HepG2 (cell line): ENCODE results near the gene SEC61A1. TPM values are rescaled to one million over a fixed set of nuclear protein-coding genes. Genes with fewer than 3 reads are reported as not detected.

Experiments
- ATAC-seq: fragments of 200-7000 bp; cut with Tn5 transposase; 3 replicates; pipeline ENCODE4 v1.9.1; 2020; ENCODE audit warnings: mild to moderate bottlenecking, moderate library complexity
- BruUV-seq: library from RNA; stranded (reverse); fragments of 400-500 nt; replicated peaks from 2 replicates; lab custom pipeline; 2021; lab: Mats Ljungman, UMichigan
- CTCF ChIA-PET: fragments of 300-600 bp; formaldehyde crosslinking; extraction: SDS; loops from one replicate; lab custom pipeline; 2021; ENCODE audit warnings: low total read pairs, inconsistent platforms, low intra/inter-chr PET ratio; lab: Yijun Ruan, JAX
- POLR2A ChIA-PET: fragments of 350-600 bp; sonication (Branson Sonifier 250); formaldehyde crosslinking; loops from one replicate; lab custom pipeline; 2020; ENCODE audit warnings: antibody characterized with exemption, inconsistent platforms; lab: Yijun Ruan, JAX
- DNase-seq: peaks from one replicate; pipeline ENCODE4 v3.0.0-alpha.2; 2015; ENCODE audit warnings: low spot score
- FAIRE-seq: peaks from 3 replicates; lab custom pipeline; 2011; peaks lifted over from hg19 to GRCh38; lab: Jason Lieb, UNC
- H2AFZ ChIP-seq: one replicate; pipeline ENCODE4 v1.6.1; 2011; ENCODE audit warnings: low read length, inconsistent platforms
- H3K27ac ChIP-seq: fragments of 300-600 bp; 3 replicates; pipeline ENCODE4 v1.8.0; 2011; ENCODE audit warnings: mixed run types, mild to moderate bottlenecking, mixed read lengths, low read length, inconsistent platforms; ENCODE audit not compliant: insufficient read depth; ENCODE audit errors: extremely low read length
- H3K27me3 ChIP-seq, 2 experiments: fragments of 200-600 bp in 1 of 2; 2 replicates in 1 of 2; 3 replicates in 1 of 2; pipeline versions ENCODE4 v1.6.0 to v1.8.0; 2011; ENCODE audit warnings: low read length in 2 of 2, mild to moderate bottlenecking in 2 of 2, moderate library complexity in 2 of 2, inconsistent platforms in 1 of 2; ENCODE audit not compliant: insufficient read depth in 2 of 2, control insufficient read depth in 1 of 2
- H3K36me3 ChIP-seq, 2 experiments: fragments of 200-600 bp in 1 of 2; replicated peaks in 1 of 2; 2 replicates in 1 of 2; 3 replicates in 1 of 2; pipeline versions ENCODE4 v1.5.1 to v1.8.0; 2011; ENCODE audit warnings: low read length in 2 of 2, inconsistent platforms in 1 of 2; ENCODE audit not compliant: insufficient read depth in 2 of 2, control insufficient read depth in 1 of 2
- H3K4me1 ChIP-seq: 2 replicates; pipeline ENCODE4 v1.5.1; 2012; ENCODE audit warnings: low read length, inconsistent platforms; ENCODE audit not compliant: insufficient read depth
- H3K4me2 ChIP-seq: 2 replicates; pipeline ENCODE4 v1.6.0; 2011; ENCODE audit warnings: low read depth, low read length, inconsistent platforms
- H3K4me3 ChIP-seq, 3 experiments: fragments of 200-600 bp in 1 of 3; sonication (generic), shearing (Covaris generic) in 1 of 3; replicated peaks in 1 of 3; 2 replicates each; pipeline ENCODE4 v1.5.1; 2011 to 2016; ENCODE audit warnings: low read length in 3 of 3, inconsistent platforms in 2 of 3, low read depth in 2 of 3, mild to moderate bottlenecking in 2 of 3, control low read depth in 1 of 3, mixed read lengths in 1 of 3; ENCODE audit not compliant: insufficient read depth in 1 of 3
- H3K79me2 ChIP-seq: one replicate; pipeline ENCODE4 v1.6.1; 2011; ENCODE audit warnings: low read length, inconsistent platforms; ENCODE audit not compliant: insufficient read depth
- H3K9ac ChIP-seq: 2 replicates; pipeline ENCODE4 v1.6.0; 2011; ENCODE audit warnings: mild to moderate bottlenecking, low read depth, low read length, inconsistent platforms; ENCODE audit not compliant: insufficient read depth
- H3K9me3 ChIP-seq: 2 replicates; pipeline ENCODE4 v1.5.1; 2012; ENCODE audit warnings: mild to moderate bottlenecking, low read length
- H4K20me1 ChIP-seq: 2 replicates; pipeline ENCODE4 v1.6.0; 2011; ENCODE audit warnings: inconsistent platforms, mild to moderate bottlenecking, low read length, moderate library complexity; ENCODE audit not compliant: insufficient read depth
- NR2C2 ChIP-seq: sonication (generic); formaldehyde crosslinking; IDR thresholded peaks from 2 replicates; pipeline ENCODE4 v1.4.0; 2020; ENCODE audit warnings: missing genetic modification reagents, mild to moderate bottlenecking, moderate library complexity, borderline replicate concordance
- PITX1 ChIP-seq: sonication (generic); formaldehyde crosslinking; IDR thresholded peaks from 2 replicates; pipeline ENCODE4 v1.5.1; 2020; ENCODE audit warnings: mild to moderate bottlenecking, missing genetic modification reagents
- WIZ ChIP-seq: sonication (generic); formaldehyde crosslinking; IDR thresholded peaks from 2 replicates; pipeline ENCODE4 v1.5.1; 2020; ENCODE audit warnings: mild to moderate bottlenecking, missing genetic modification reagents
- ZFP37 ChIP-seq: sonication (generic); formaldehyde crosslinking; IDR thresholded peaks from 2 replicates; pipeline ENCODE4 v1.4.0; 2020; ENCODE audit warnings: missing genetic modification reagents, borderline replicate concordance
- ZNF274 ChIP-seq: sonication (generic); formaldehyde crosslinking; IDR thresholded peaks from 2 replicates; pipeline ENCODE4 v1.5.1; 2020; ENCODE audit warnings: mild to moderate bottlenecking, missing genetic modification reagents
- ZNF546 ChIP-seq: sonication (generic); formaldehyde crosslinking; conservative IDR thresholded peaks from 2 replicates; pipeline ENCODE4 v1.8.1; 2023; ENCODE audit warnings: mild to moderate bottlenecking, missing genetic modification reagents
- ZNF782 ChIP-seq: sonication (generic); formaldehyde crosslinking; IDR thresholded peaks from 2 replicates; pipeline ENCODE4 v1.4.0; 2020; ENCODE audit warnings: missing genetic modification reagents, mild to moderate bottlenecking, borderline replicate concordance
- ZSCAN12 ChIP-seq: sonication (generic); formaldehyde crosslinking; IDR thresholded peaks from 2 replicates; pipeline ENCODE4 v1.9.0; 2021; ENCODE audit warnings: mild to moderate bottlenecking, missing genetic modification reagents
- WGBS: methylation state at CpG from one replicate; pipeline ENCODE4 v1.1.6; 2017; ENCODE audit warnings: low lambda C conversion rate; 5-methylcytosine and 5-hydroxymethylcytosine counted together
- in situ Hi-C: cut with HindIII; loops from 2 replicates; pipeline ENCODE4 v1.10.0; 2017; ENCODE audit warnings: low pct_unique_long_range_greater_than_20kb; ENCODE audit not compliant: extremely low pct_ligation_motif_present
- intact Hi-C: fragments of 100-400 bp; cut with micrococcal nuclease; formaldehyde crosslinking; loops from one replicate; pipeline ENCODE4 v1.10.0; 2022; ENCODE audit not compliant: unreplicated experiment
- polyA plus RNA-seq, 8 experiments: library from polyadenylated mRNA; depleted of rRNA in 3 of 8; stranded (reverse) in 7 of 8; unstranded in 1 of 8; fragments of >200 nt; fragmentation: Illumina TruSeq in 4 of 8; extraction: Trizol in 4 of 8; gene quantifications; 2 replicates each; pipeline versions ENCODE4 v1.2.1 to v1.2.3, GENCODE V29; 2011 to 2016; ENCODE audit warnings: low read depth in 4 of 8, missing spikeins in 1 of 8, mixed read lengths in 1 of 8; ENCODE audit not compliant: insufficient read depth in 1 of 8
- total RNA-seq, 5 experiments: library from RNA; depleted of rRNA; stranded (reverse); fragments of >200 nt; fragmentation: Illumina TruSeq; extraction: Trizol; gene quantifications; 2 replicates each; pipeline ENCODE4 v1.2.3, GENCODE V29; 2016; ENCODE audit warnings: low read depth in 1 of 5
- TF ChIP-seq, protein P1 (sequence below): sonication (generic); formaldehyde crosslinking; IDR thresholded peaks from 2 replicates; pipeline ENCODE4 v1.4.0; 2020; ENCODE audit warnings: missing genetic modification reagents, borderline replicate concordance

Gene SEC61A1
- total and polyA plus RNA-seq, 2 of the 13 experiments (the other 11 are each of a cell fraction or from before 2014, with no cell fraction given), result 170 to 203 TPM

DNA sequence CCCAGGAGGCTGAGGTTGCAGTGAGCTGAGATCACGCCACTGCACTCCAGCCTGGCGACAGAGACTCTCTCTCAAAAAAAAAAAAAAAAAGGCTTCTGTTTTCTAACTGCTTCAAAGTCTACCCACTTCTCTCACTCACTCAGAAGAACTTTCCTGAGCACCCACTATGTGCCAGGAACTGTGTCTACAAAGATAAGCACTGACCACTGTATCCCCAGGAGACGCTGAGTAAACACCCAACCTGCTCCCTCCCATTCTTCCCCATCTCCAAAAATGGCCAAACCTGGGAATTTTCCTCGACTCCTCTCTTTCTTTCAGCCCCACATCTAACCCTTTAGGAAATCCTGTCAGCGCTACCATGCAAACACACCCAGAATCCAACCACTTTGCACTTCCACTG is 58.9 kb downstream of the SEC61A1 start:
- ChIA-PET CTCF (no interaction called here), POLR2A (interaction anchor here (1.9 kb wide), 1 partner anchor 13 kb away, joined by 5 read pairs; the partner anchor contains the start of gene RUVBL1)
- Histone ChIP-seq H3K27ac (no peak overlapping the region), H3K9ac (no peak overlapping the region), H4K20me1 (no peaks in the 10 kb centered on the region), H2AFZ (no peak overlapping the region), H3K27me3 (no peaks in the 10 kb centered on the region), H3K9me3 (no peaks in the 10 kb centered on the region), H3K79me2 (no peaks in the 10 kb centered on the region), H3K4me3 (no peak overlapping the region), H3K4me1 (no peaks in the 10 kb centered on the region), H3K4me2 (no peak overlapping the region), H3K36me3 (peaks cover 14 to 63% of the 10 kb centered on the region in 2 experiments)
- DNase-seq (no peak), ATAC-seq (no peak), FAIRE-seq (no peak)
- TF ChIP-seq ZNF782, result no peak
- TF ChIP-seq ZSCAN12 (CRISPR knock-in tag), result no peak
- TF ChIP-seq PITX1 (CRISPR knock-in tag), result no peak
- TF ChIP-seq WIZ (CRISPR knock-in tag), result no peak
- no peak for TF ChIP-seq ZNF546 (CRISPR knock-in tag)
- no peak for TF ChIP-seq ZNF274 (CRISPR knock-in tag)
- TF ChIP-seq ZFP37 (CRISPR knock-in tag), result no peak
- TF ChIP-seq NR2C2 (CRISPR knock-in tag), result no peak
- TF ChIP-seq, protein P1, sequence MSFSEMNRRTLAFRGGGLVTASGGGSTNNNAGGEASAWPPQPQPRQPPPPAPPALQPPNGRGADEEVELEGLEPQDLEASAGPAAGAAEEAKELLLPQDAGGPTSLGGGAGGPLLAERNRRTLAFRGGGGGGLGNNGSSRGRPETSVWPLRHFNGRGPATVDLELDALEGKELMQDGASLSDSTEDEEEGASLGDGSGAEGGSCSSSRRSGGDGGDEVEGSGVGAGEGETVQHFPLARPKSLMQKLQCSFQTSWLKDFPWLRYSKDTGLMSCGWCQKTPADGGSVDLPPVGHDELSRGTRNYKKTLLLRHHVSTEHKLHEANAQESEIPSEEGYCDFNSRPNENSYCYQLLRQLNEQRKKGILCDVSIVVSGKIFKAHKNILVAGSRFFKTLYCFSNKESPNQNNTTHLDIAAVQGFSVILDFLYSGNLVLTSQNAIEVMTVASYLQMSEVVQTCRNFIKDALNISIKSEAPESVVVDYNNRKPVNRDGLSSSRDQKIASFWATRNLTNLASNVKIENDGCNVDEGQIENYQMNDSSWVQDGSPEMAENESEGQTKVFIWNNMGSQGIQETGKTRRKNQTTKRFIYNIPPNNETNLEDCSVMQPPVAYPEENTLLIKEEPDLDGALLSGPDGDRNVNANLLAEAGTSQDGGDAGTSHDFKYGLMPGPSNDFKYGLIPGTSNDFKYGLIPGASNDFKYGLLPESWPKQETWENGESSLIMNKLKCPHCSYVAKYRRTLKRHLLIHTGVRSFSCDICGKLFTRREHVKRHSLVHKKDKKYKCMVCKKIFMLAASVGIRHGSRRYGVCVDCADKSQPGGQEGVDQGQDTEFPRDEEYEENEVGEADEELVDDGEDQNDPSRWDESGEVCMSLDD (CRISPR knock-in tag), result no peak
- in situ Hi-C loops, result no loop called here
- WGBS, result 97% methylated on average over 5 of the region's 5 CpGs
- intact Hi-C loops, result no loop called here
- no TSS peak for BruUV-seq
